ENCODE results near the gene MATR3.

MATR3 gene

GRCh38 chr5:139283252-139284166 is 10.0 kb upstream of the MATR3 start:
- DNase-seq (ENCODE audit: low spot score) = no peak
- no peak for TF ChIP-seq CTCF (IDR thresholded peaks at IDR 0.05; ENCODE audit: extremely low read depth, missing control alignments)

GRCh38 chr5:139284295-139284694 is 9.2 kb upstream of the MATR3 start:
- no peak for DNase-seq (ENCODE audit: low spot score)
- no peak for TF ChIP-seq CTCF (IDR thresholded peaks at IDR 0.05; ENCODE audit: extremely low read depth, missing control alignments)

GRCh38 chr5:139285651-139286392 is 7.7 kb upstream of the MATR3 start:
- DNase-seq (ENCODE audit: low spot score) = no peak
- TF ChIP-seq CTCF (IDR thresholded peaks at IDR 0.05; ENCODE audit: extremely low read depth, missing control alignments) = no peak

- TF ChIP-seq CTCF (IDR thresholded peaks at IDR 0.05; ENCODE audit: extremely low read depth, missing control alignments) = no peak
Measured at GRCh38 chr5:139287890-139288635, 5.5 kb upstream of the MATR3 start.

GRCh38 chr5:139291051-139291450 is 2.5 kb upstream of the MATR3 start:
- no peak for DNase-seq (ENCODE audit: low spot score)
- no peak for TF ChIP-seq CTCF (IDR thresholded peaks at IDR 0.05; ENCODE audit: extremely low read depth, missing control alignments)

More at GRCh38 chr5:139287890-139288635, 5.5 kb upstream of the MATR3 start:
- DNase-seq (ENCODE audit: low spot score) = no peak

- no peak for TF ChIP-seq CTCF (IDR thresholded peaks at IDR 0.05; ENCODE audit: extremely low read depth, missing control alignments)
- DNase-seq (ENCODE audit: low spot score) = no peak
Measured at GRCh38 chr5:139293202-139293506, 386 bp upstream of the MATR3 start.

All from GM20000 (cell line).